A549 (cell line): Measurements from ENCODE around the gene PRKCSH.

Source experiments
- CBX2 ChIP-seq: fragments of 200-600 bp; sonication (generic); IDR thresholded peaks from 2 replicates; pipeline ENCODE4 v1.6.1; 2016; ENCODE audit warnings: low read depth, mild to moderate bottlenecking, borderline replicate concordance
- CEBPB ChIP-seq, 2 experiments: fragments of >200 bp in 1 of 2; sonication (Bioruptor Twin) in 1 of 2; formaldehyde crosslinking in 1 of 2; IDR thresholded peaks; 2 replicates each; pipeline ENCODE4 v1.6.1; 2012 to 2016
- RFX5 ChIP-seq: fragments of 450-650 bp; IDR thresholded peaks from 2 replicates; pipeline ENCODE4 v1.7.1; 2014; ENCODE audit warnings: antibody characterized with exemption, mild to moderate bottlenecking, moderate library complexity
- USF2 ChIP-seq: fragments of 450-650 bp; IDR thresholded peaks from 2 replicates; pipeline ENCODE4 v1.6.1; 2014; ENCODE audit warnings: antibody characterized with exemption
- TF ChIP-seq, protein P1 (sequence below): fragments of >200 bp; sonication (Bioruptor Twin); formaldehyde crosslinking; IDR thresholded peaks from 3 replicates; pipeline ENCODE4 v1.5.1; 2016

GRCh38 chr19:11452620-11453310 lies 17.3 kb downstream of the PRKCSH start:
- no peak for TF ChIP-seq RFX5
- TF ChIP-seq USF2: no peak
- TF ChIP-seq, protein P1, sequence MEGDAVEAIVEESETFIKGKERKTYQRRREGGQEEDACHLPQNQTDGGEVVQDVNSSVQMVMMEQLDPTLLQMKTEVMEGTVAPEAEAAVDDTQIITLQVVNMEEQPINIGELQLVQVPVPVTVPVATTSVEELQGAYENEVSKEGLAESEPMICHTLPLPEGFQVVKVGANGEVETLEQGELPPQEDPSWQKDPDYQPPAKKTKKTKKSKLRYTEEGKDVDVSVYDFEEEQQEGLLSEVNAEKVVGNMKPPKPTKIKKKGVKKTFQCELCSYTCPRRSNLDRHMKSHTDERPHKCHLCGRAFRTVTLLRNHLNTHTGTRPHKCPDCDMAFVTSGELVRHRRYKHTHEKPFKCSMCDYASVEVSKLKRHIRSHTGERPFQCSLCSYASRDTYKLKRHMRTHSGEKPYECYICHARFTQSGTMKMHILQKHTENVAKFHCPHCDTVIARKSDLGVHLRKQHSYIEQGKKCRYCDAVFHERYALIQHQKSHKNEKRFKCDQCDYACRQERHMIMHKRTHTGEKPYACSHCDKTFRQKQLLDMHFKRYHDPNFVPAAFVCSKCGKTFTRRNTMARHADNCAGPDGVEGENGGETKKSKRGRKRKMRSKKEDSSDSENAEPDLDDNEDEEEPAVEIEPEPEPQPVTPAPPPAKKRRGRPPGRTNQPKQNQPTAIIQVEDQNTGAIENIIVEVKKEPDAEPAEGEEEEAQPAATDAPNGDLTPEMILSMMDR: no peak
- no peak for TF ChIP-seq CBX2
- TF ChIP-seq CEBPB (IDR thresholded peaks at IDR 0.05): no peak
